Naive thymus-derived CD8-positive, alpha-beta T cell (primary cell): ENCODE measurements around the gene POLE4. TPM values are rescaled to one million over a fixed set of nuclear protein-coding genes. Genes with fewer than 3 reads are reported as not detected.
A peak's percentile ranks its signal among the peaks of the same experiment; 100 is the strongest.

Source experiments
- ATAC-seq, 2 donors: fragments of 150-1000 bp; cut with Tn5 transposase in 1 of 2; sonication (Bioruptor Pico), chemical (Tn5 transposase) in 1 of 2; 1 replicate in 1 of 2; 2 replicates in 1 of 2; pipeline ENCODE4 v1.10.0; 2021; ENCODE audit warnings: mild to moderate bottlenecking in 2 of 2, moderate library complexity in 2 of 2
- POLR2A ChIA-PET: fragments of 350-600 bp; sonication (Branson Sonifier 250); formaldehyde crosslinking; loops from one replicate; lab custom pipeline; 2021; ENCODE audit warnings: antibody characterized with exemption; lab: Charles Lee
- DNase-seq, 10 donors: peaks; one replicate each; pipeline versions ENCODE4 v3.0.0 to v3.0.0-alpha.2; 2020 to 2022
- H3K27ac Mint-ChIP-seq, 10 donors: one replicate each; pipeline ENCODE4 v1.8.0; 2020 to 2022; ENCODE audit warnings: mild to moderate bottlenecking in 10 of 10, mixed read lengths in 10 of 10, moderate library complexity in 4 of 10, inconsistent platforms in 1 of 10
- H3K27me3 Mint-ChIP-seq, 5 donors: one replicate each; pipeline ENCODE4 v1.8.0; 2021 to 2022; ENCODE audit warnings: mixed read lengths in 5 of 5
- H3K36me3 Mint-ChIP-seq, 3 donors: one replicate each; pipeline ENCODE4 v1.8.0; 2020 to 2022; ENCODE audit warnings: mixed read lengths in 3 of 3, mild to moderate bottlenecking in 2 of 3, inconsistent platforms in 1 of 3
- H3K4me1 Mint-ChIP-seq, 4 donors: one replicate each; pipeline ENCODE4 v1.8.0; 2021 to 2022; ENCODE audit warnings: mixed read lengths in 4 of 4
- H3K4me3 Mint-ChIP-seq, 10 donors: one replicate each; pipeline ENCODE4 v1.8.0; 2020 to 2022; ENCODE audit warnings: mild to moderate bottlenecking in 10 of 10, mixed read lengths in 10 of 10, moderate library complexity in 6 of 10, inconsistent platforms in 1 of 10
- H3K9me3 Mint-ChIP-seq, 9 donors: one replicate each; pipeline ENCODE4 v1.8.0; 2020 to 2022; ENCODE audit warnings: mixed read lengths in 9 of 9, mild to moderate bottlenecking in 3 of 9, inconsistent platforms in 1 of 9, moderate library complexity in 1 of 9
- polyA plus RNA-seq, 3 donors: library from polyadenylated mRNA; unstranded; fragments of 300-500 nt; fragmentation: Illumina TruSeq; gene quantifications; one replicate each; pipeline ENCODE4 v1.2.3, GENCODE V29; 2021
- total RNA-seq, 8 experiments: library from RNA in 2 of 8; stranded (reverse) in 2 of 8; gene quantifications; one replicate each; pipeline ENCODE4 v1.2.3 and lab custom pipeline; 2021 to 2026

Gene POLE4
- total and polyA plus RNA-seq, 5 experiments from 2014 or later: 49.0 to 163 (median 108) TPM

DNA sequence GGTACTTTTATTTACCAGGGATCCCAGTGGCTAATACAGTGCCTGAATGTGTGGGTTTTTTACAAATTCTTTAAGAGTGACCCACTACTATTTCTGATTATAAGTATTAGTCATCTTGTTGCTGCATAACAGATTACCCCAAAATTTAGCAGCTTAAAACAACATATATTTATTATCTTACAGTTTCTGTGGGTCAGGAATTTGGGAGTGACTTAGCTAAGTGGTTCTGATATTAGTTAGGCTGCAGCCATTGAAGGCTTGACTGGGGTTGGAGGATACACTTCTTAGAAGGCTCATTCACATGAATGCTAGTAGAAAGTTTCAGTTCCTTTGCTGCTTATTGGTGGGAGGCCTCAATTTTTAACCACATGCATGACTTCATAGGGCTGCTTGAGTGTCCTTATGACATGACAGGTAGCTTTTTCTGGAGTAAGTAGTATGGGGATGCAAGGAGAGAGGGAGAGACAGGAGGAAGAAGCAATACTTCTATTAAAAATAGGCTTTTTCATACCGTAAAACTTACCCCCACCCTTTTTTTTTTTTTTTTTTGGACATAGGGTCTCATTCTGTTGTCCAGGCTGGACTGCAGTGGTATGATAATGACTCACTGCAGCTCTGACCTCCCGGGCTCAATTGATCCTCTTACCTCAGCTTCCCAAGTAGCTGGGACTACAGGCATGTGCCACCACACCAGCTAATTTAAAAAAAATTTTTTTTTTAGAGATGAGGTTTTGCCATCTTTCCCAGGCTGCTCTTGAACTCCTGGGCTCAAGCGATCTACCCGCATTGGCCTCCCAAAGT, 13.3 kb upstream of the POLE4 start:
- no peak for DNase-seq

DNA sequence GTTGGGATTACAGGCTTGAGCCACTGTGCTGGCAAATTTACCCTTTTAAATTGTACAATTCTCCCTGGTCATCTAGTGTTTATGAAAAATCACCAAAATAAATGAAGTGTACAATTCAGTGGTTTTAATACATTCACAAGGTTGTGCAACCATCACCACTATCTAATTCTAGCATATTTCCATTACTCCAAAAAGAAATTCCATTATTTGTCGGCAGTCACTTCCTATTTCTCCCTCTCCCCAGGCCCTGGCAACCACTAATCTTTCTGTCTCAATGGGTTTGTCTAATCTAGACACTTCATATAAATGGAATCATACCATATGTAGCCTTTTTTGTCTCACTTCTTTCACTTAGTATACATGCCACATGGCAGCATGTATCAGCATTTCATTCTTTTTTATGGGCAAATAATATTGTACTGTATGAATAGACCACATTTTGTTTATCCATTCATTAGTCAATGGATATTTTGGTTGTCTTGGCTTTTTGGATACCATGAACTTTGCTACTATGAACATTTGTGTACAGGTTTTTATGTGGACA, 12.6 kb upstream of the POLE4 start:
- peaks cover 0 to 21% (median 0%) of the 10 kb centered on the region in 4 donors for H3K4me1 Mint-ChIP-seq
- no peak for ATAC-seq
- no peak overlapping the region for H3K4me3 Mint-ChIP-seq
- peaks cover 0 to 24% (median 3%) of the 10 kb centered on the region in 9 donors for H3K9me3 Mint-ChIP-seq
- POLR2A ChIA-PET: no interaction called here
- peaks cover 0 to 10% (median 3%) of the 10 kb centered on the region in 3 donors for H3K36me3 Mint-ChIP-seq
- peaks cover 0 to 6% (median 0%) of the 10 kb centered on the region in 5 donors for H3K27me3 Mint-ChIP-seq
- no peak for DNase-seq
- peak overlapping the region in 1 of 10 donors; percentile 24 for H3K27ac Mint-ChIP-seq

More for the DNA sequence above, 13.3 kb upstream of the POLE4 start:
- H3K27ac Mint-ChIP-seq: peak overlapping the region in 1 of 10 donors; percentile 54
- peaks cover 0 to 23% (median 0%) of the 10 kb centered on the region in 9 donors for H3K9me3 Mint-ChIP-seq
- no peak for ATAC-seq
- H3K4me3 Mint-ChIP-seq: no peak overlapping the region
- peaks cover 0 to 18% (median 0%) of the 10 kb centered on the region in 4 donors for H3K4me1 Mint-ChIP-seq
- H3K36me3 Mint-ChIP-seq: peaks cover 0 to 7% (median 1%) of the 10 kb centered on the region in 3 donors
- POLR2A ChIA-PET: no interaction called here
- H3K27me3 Mint-ChIP-seq: peaks cover 0 to 6% (median 0%) of the 10 kb centered on the region in 5 donors

DNA sequence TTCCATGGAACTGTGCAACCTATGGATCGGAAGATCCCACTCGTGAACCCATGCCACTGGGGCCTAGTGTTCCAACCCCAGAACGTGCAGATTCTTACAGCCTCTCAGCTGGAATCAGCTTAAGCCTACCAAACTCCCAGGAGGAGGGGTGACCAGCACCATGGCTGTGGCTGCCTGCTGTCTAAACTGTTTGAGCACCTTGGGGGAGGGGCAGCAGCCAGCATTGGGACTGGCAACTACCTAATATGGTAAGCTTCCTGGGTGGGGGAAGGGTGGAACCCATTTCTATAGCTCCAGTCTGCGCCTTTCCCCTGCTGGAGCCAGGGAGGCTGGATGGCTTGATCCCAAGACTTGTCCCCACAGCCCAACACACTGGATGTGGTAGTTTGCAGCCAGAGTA, 10.7 kb upstream of the POLE4 start:
- no peak overlapping the region for H3K27ac Mint-ChIP-seq
- DNase-seq (no peak), ATAC-seq (no peak)
- POLR2A ChIA-PET: no interaction called here
- H3K4me3 Mint-ChIP-seq: no peak overlapping the region
- H3K4me1 Mint-ChIP-seq: peaks cover 0 to 21% (median 4%) of the 10 kb centered on the region in 4 donors
- peaks cover 0 to 5% (median 0%) of the 10 kb centered on the region in 5 donors for H3K27me3 Mint-ChIP-seq
- peaks cover 0 to 16% (median 3%) of the 10 kb centered on the region in 3 donors for H3K36me3 Mint-ChIP-seq
- H3K9me3 Mint-ChIP-seq: peaks cover 0 to 38% (median 4%) of the 10 kb centered on the region in 9 donors

DNA sequence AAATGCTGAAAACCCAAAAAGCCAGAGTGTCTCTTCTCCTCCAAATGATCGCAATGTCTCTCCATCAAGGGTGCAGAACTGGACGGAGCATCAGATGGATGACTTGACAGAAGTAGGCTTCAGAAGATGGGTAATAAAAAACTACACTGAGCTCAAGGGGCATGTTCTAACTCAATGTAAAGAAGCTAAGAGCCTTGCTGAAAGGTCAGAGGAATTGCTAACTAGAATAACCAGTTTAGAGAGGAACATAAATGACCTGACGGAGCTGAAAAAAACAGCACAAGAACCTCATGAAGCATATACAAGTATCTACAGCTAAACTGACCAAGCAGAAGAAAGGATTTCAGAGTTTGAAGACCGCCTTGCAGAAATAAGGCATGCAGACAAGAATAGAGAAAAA, 9.7 kb upstream of the POLE4 start:
- Mint-ChIP-seq H3K4me3 (no peak overlapping the region), H3K27ac (no peak overlapping the region), H3K27me3 (peaks cover 0 to 4% (median 0%) of the 10 kb centered on the region in 5 donors), H3K9me3 (peaks cover 0 to 45% (median 4%) of the 10 kb centered on the region in 9 donors), H3K36me3 (peaks cover 0 to 18% (median 3%) of the 10 kb centered on the region in 3 donors), H3K4me1 (peaks cover 0 to 21% (median 4%) of the 10 kb centered on the region in 4 donors)
- DNase-seq (no peak), ATAC-seq (no peak)
- POLR2A ChIA-PET: no interaction called here

DNA sequence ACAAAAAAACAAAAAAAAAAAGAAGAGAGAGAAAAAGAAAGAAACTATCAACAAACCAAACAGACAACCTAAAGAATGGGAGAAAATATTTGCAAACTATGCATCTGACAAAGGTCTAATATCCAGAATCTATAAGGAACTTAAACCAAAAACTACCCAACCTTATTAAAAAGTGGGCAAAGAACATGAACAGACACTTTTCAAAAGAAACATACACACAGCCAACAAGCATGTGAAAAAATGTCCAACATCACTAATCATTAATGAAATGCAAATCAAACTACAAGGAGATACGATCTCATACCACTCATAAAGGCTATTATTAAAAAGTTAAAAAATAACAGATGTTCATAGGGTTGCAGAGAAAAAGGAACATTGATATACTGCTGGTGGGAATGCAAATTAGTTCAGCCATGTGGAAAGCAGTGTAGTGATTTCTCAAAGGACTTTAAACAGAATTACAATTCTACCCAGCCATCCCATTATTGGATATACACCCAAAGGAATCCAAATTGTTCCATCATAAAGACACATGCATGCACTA, 7.2 kb upstream of the POLE4 start:
- peaks cover 0 to 2% (median 0%) of the 10 kb centered on the region in 5 donors for H3K27me3 Mint-ChIP-seq
- POLR2A ChIA-PET: no interaction called here
- no peak for DNase-seq
- peaks cover 0 to 30% (median 3%) of the 10 kb centered on the region in 3 donors for H3K36me3 Mint-ChIP-seq
- H3K9me3 Mint-ChIP-seq: peaks cover 0 to 49% (median 4%) of the 10 kb centered on the region in 9 donors
- peaks cover 0 to 25% (median 5%) of the 10 kb centered on the region in 4 donors for H3K4me1 Mint-ChIP-seq
- no peak overlapping the region for H3K27ac Mint-ChIP-seq
- no peak for ATAC-seq
- no peak overlapping the region for H3K4me3 Mint-ChIP-seq

DNA sequence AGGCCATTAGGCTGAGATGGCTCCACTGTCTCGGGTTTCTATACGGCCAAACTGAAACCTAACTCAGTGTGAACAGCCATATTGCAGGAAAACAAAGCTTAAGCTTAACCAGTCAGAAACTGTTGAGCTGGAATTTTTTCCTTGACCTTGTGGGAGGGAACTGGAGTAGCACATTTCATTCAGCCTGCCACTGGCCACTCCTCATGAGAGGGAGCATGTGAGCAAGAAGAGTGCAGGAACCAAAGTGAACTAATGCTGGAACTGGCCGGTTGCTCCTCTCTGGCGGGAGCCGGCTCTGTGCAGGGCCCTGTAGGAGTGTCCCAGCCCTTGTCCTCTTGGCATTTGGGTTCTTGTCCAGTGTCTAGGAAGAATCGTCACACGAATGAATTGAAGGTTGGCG, 5.9 kb upstream of the POLE4 start:
- H3K36me3 Mint-ChIP-seq: peaks cover 0 to 30% (median 2%) of the 10 kb centered on the region in 3 donors
- peaks cover 0 to 49% (median 4%) of the 10 kb centered on the region in 9 donors for H3K9me3 Mint-ChIP-seq
- no peaks in the 10 kb centered on the region for H3K27me3 Mint-ChIP-seq
- no peak overlapping the region for H3K27ac Mint-ChIP-seq
- POLR2A ChIA-PET: no interaction called here
- ATAC-seq (no peak), DNase-seq (no peak)
- H3K4me1 Mint-ChIP-seq: peaks cover 0 to 27% (median 5%) of the 10 kb centered on the region in 4 donors
- no peak overlapping the region for H3K4me3 Mint-ChIP-seq

DNA sequence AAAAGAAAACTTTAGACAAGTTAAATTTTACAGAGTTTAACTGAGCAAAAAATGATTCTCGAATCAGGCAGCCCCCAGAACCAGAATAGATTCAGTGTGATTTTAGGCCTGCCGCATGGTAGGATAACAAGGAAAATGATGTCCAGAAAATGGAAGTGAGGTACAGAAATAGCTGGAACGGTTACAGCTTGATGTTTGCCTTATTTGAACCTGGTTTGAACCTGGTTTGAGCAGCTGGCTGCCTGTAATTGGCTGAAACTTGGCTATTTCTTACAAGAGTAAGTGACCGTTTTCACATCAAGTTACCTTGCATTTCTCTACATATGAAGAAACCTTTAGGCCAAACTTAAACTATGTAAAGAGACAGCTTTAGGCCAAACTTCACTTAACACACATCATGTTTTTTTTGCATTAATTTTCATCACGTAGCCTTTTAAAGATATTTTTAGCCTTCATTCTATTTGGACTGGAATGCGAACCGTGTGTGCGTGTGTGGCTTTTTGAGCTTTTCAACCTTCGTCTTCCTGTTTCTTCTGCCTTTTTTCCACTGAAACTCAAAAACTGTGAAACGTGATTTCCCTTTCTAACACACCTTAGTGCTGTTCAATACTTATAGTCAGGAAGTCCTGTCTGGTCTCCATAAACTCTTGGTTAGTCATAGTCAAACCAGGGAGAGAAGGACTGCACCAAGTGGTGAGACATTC, 4.5 kb upstream of the POLE4 start:
- peaks cover 0 to 39% (median 4%) of the 10 kb centered on the region in 9 donors for H3K9me3 Mint-ChIP-seq
- peaks cover 0 to 27% (median 2%) of the 10 kb centered on the region in 3 donors for H3K36me3 Mint-ChIP-seq
- POLR2A ChIA-PET: no interaction called here
- H3K4me1 Mint-ChIP-seq: peaks cover 5 to 31% (median 12%) of the 10 kb centered on the region in 4 donors
- no peak for ATAC-seq
- DNase-seq: no peak
- peak overlapping the region in 1 of 10 donors; percentile 42 for H3K27ac Mint-ChIP-seq
- H3K4me3 Mint-ChIP-seq: no peak overlapping the region
- no peaks in the 10 kb centered on the region for H3K27me3 Mint-ChIP-seq

DNA sequence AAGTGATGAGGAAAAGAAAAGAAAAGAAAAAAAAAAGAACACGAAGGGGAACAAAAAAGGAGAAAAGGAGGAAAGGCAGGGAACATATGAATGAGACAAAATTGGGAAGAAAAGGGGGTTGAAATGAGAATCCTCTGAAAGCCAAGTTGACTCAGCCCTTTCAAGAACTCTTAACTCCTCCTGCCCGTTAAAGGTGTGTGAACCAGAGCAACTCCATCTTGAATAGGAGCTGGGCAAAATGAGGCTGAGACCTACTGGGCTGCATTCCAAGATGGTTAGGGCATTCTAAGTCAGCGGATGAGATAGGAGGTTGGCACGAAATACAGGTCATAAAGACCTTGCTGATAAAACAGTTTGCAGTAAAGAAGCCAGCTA, 4.0 kb upstream of the POLE4 start:
- ATAC-seq (no peak), DNase-seq (no peak)
- POLR2A ChIA-PET: no interaction called here
- Mint-ChIP-seq H3K27me3 (no peaks in the 10 kb centered on the region), H3K4me1 (peaks cover 5 to 33% (median 17%) of the 10 kb centered on the region in 4 donors), H3K4me3 (no peak overlapping the region), H3K27ac (no peak overlapping the region), H3K36me3 (peaks cover 0 to 28% (median 2%) of the 10 kb centered on the region in 3 donors), H3K9me3 (peaks cover 0 to 34% (median 5%) of the 10 kb centered on the region in 9 donors)

DNA sequence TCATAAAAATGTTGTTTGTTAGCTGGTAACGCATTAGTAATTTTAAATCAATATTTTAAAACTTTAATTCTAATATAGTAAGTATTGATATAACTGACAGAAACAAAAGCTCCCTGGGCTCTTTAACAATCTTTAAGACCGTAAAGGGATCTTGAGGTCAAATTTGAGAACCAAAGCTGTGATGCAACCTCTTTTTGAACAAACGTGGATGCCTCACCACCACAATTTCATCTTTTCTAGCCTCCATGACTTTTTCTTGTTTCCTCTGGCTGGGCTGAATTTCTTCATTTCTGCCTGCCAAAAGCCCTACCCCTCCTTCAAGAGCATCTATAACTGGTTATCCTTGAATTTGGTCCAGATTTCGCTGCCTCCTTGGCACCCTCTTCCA, 563 bp upstream of the POLE4 start:
- Mint-ChIP-seq H3K4me1 (peaks cover 13 to 53% (median 44%) of the 10 kb centered on the region in 4 donors), H3K27ac (peak overlapping the region in 9 of 10 donors; percentile 84 to 96 (median 92)), H3K36me3 (peaks cover 9 to 39% (median 28%) of the 10 kb centered on the region in 3 donors), H3K4me3 (peak overlapping the region; percentile 69 to 89 (median 84)), H3K9me3 (peaks cover 0 to 19% (median 3%) of the 10 kb centered on the region in 9 donors), H3K27me3 (no peaks in the 10 kb centered on the region)
- DNase-seq: no peak
- no peak for ATAC-seq
- POLR2A ChIA-PET: interaction anchor here (1.0 kb wide), 1 partner anchor 1667 kb away, joined by 3 read pairs; no protein-coding TSS in a partner anchor

DNA sequence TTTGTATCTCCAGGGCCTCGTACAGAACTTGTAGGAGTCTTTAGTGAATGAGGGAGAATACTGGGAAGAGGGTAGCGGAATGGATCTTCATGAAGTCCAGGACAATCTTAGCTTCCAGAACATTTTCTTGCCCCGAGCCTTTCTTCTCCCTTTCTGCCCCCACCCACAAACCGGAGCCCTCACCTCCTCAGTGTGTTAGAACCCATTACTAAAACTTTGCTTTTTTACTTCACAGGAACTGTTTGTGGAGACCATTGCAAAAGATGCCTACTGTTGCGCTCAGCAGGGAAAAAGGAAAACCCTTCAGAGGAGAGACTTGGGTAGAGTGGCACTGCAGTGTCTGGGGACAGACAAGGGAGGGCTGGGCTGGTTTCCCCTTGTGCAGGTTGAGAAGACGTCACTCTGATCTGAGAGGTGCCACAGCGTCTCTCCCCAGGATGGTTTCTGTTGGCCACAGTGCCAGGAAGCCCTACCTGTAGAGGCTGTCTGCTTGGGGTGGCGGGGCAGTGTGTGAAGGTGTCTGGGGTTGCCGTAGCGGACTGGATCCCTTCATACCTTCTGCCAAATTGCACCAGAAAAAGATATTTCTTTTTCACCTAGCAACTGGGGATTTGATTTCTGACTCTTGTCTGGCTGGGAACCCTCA, 786 bp downstream of the POLE4 start:
- ATAC-seq: peak in 1 of 2 donors; percentile 26

DNA sequence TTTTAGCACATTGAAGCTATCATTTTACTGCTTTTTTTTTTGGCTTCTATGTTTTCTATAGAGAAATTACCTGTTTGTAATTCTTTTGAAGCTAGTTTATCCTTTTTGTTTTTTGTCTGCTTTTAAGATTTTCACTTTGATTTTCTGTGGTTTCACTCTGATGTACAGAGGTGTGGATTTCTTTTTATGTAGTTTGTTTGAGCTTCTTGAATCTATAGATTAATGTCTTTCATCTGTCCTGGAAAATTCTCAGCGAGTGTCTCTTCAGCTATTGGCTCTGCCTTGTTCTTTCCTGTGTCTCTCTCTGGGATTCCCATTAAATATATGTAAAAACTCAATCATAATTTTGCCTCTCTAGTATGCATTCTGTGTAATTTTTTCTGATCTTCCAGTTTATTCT, 8.4 kb downstream of the POLE4 start:
- ATAC-seq (peak in 1 of 2 donors; percentile 27), DNase-seq (peak in 3 of 10 donors; percentile 11 to 45 (median 37))
- Mint-ChIP-seq H3K9me3 (peaks cover 0 to 12% (median 4%) of the 10 kb centered on the region in 9 donors), H3K27ac (peak overlapping the region in 6 of 10 donors; percentile 0 to 79 (median 43)), H3K4me3 (peak overlapping the region in 6 of 10 donors; percentile 10 to 51 (median 33)), H3K36me3 (peaks cover 39 to 65% (median 56%) of the 10 kb centered on the region in 3 donors), H3K4me1 (peaks cover 10 to 47% (median 29%) of the 10 kb centered on the region in 4 donors), H3K27me3 (no peaks in the 10 kb centered on the region)
- POLR2A ChIA-PET: no interaction called here

More for the DNA sequence above, 786 bp downstream of the POLE4 start:
- Mint-ChIP-seq H3K9me3 (peaks cover 0 to 5% (median 0%) of the 10 kb centered on the region in 9 donors), H3K27me3 (no peaks in the 10 kb centered on the region), H3K4me3 (peak overlapping the region; percentile 77 to 89 (median 84)), H3K27ac (peak overlapping the region; percentile 45 to 96 (median 92)), H3K36me3 (peaks cover 14 to 46% (median 37%) of the 10 kb centered on the region in 3 donors), H3K4me1 (peaks cover 14 to 54% (median 48%) of the 10 kb centered on the region in 4 donors)
- DNase-seq: peak in 6 of 10 donors; percentile 11 to 57 (median 31)
- POLR2A ChIA-PET: no interaction called here
